ENCODE data around the gene TNFAIP8L1.
"Not testable (repeated sequence)": the region's sequence is repeated elsewhere in the genome, so short reads cannot be mapped to it uniquely, and the experiment has no call there.

Gene TNFAIP8L1

GRCh38 chr19:4638828-4639530, at the start of gene TNFAIP8L1:
TNFAIP8L1 (plus strand) TSS chr19:4639516; CDS start chr19:4651870, 12,354 bp downstream.
- DNase-seq (ENCODE audit: insufficient read length, low spot score) (peak; percentile 97), FAIRE-seq (no peak)
- 0 out of 2 replicates have a peak, but pooled peaks have one; percentile 11 for TF ChIP-seq POLR2A (IDR thresholded peaks at IDR 0.05; ENCODE audit: low read depth, low read length)

DNA sequence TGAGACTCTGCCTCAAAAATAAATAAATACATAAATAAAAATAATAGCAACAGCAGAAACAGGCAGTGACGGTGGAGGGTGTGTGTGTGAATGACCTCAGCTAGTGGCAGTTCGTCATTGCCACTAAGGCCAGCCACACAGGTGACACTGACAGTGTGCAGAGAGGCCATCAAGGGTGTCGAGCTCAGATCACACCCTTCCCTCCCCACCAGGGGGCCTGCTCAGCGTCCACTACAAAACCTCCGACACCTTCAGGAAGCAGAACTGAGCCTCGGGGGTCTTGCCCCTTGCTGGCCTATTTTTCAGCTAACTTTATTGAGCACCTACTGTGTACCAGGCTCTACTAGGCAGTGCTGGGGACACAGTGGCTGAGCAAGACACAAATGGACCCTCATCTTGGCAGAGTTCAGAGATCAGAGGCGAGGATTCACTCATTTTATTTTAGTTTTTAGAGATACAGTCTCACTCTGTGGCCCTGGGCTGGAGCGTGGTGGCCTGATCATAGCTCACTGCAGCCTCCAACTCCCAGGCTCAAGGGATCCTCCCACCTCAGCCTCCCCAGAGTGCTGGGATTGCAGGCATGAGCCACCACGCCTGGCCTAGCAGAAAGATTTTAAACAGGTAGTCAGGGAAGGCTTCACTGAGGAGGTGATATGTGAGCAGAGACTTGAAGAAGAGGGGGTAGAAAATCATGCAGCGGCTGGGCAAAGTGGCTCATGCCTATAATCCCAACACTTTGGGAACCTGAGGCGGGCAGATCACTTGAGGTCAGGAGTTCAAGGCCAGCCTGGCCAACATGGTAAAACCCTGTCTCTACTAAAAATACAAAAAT, 49.5 kb upstream of the TNFAIP8L1 start:
- TF ChIP-seq POLR2A (IDR thresholded peaks at IDR 0.05; ENCODE audit: low read depth, low read length), result no peak
- DNase-seq (ENCODE audit: insufficient read length, low spot score) (no peak), FAIRE-seq (no peak)

- DNase-seq (ENCODE audit: insufficient read length, low spot score) (no peak), FAIRE-seq (no peak)
- no peak for TF ChIP-seq POLR2A (IDR thresholded peaks at IDR 0.05; ENCODE audit: low read depth, low read length)
Observed at GRCh38 chr19:4590559-4590958, 48.8 kb upstream of the TNFAIP8L1 start.

- TF ChIP-seq POLR2A (IDR thresholded peaks at IDR 0.05; ENCODE audit: low read depth, low read length), result no peak
- FAIRE-seq, result no peak
- DNase-seq (ENCODE audit: insufficient read length, low spot score), result no peak
Observed at GRCh38 chr19:4591320-4591719, 48.0 kb upstream of the TNFAIP8L1 start.

- TF ChIP-seq POLR2A (IDR thresholded peaks at IDR 0.05; ENCODE audit: low read depth, low read length), result no peak
- FAIRE-seq (no peak), DNase-seq (ENCODE audit: insufficient read length, low spot score) (no peak)
Observed at GRCh38 chr19:4592445-4592844, 46.9 kb upstream of the TNFAIP8L1 start.

- no peak for TF ChIP-seq POLR2A (IDR thresholded peaks at IDR 0.05; ENCODE audit: low read depth, low read length)
- DNase-seq (ENCODE audit: insufficient read length, low spot score), result no peak
- FAIRE-seq, result no peak
Observed at GRCh38 chr19:4593409-4593851, 45.9 kb upstream of the TNFAIP8L1 start.

GRCh38 chr19:4594201-4594600, 45.1 kb upstream of the TNFAIP8L1 start:
- TF ChIP-seq POLR2A (IDR thresholded peaks at IDR 0.05; ENCODE audit: low read depth, low read length), result no peak
- FAIRE-seq (no peak), DNase-seq (ENCODE audit: insufficient read length, low spot score) (no peak)

DNA sequence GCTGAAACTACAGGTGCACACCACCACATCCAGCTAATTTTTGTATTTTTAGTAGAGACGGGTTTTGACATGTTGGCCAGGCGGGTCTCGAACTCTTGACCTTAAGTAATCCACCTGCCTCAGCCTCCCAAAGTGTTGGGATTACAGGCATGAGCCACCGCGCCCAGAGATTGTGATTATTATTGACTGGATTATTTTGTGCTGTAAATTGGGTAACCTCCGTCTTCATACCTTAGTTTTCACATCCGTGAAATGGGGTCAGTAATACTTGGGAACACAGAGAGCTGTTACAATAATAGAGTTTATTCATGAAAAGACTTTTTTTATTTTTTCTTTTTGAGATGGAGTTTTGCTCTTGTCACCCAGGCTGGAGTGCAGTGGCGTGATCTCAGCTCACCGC, 44.2 kb upstream of the TNFAIP8L1 start:
- DNase-seq (ENCODE audit: insufficient read length, low spot score); FAIRE-seq: not testable (repeated sequence)

GRCh38 chr19:4596033-4596904, 43.0 kb upstream of the TNFAIP8L1 start:
- FAIRE-seq (no peak), DNase-seq (ENCODE audit: insufficient read length, low spot score) (no peak)
- no peak for TF ChIP-seq POLR2A (IDR thresholded peaks at IDR 0.05; ENCODE audit: low read depth, low read length)

DNA sequence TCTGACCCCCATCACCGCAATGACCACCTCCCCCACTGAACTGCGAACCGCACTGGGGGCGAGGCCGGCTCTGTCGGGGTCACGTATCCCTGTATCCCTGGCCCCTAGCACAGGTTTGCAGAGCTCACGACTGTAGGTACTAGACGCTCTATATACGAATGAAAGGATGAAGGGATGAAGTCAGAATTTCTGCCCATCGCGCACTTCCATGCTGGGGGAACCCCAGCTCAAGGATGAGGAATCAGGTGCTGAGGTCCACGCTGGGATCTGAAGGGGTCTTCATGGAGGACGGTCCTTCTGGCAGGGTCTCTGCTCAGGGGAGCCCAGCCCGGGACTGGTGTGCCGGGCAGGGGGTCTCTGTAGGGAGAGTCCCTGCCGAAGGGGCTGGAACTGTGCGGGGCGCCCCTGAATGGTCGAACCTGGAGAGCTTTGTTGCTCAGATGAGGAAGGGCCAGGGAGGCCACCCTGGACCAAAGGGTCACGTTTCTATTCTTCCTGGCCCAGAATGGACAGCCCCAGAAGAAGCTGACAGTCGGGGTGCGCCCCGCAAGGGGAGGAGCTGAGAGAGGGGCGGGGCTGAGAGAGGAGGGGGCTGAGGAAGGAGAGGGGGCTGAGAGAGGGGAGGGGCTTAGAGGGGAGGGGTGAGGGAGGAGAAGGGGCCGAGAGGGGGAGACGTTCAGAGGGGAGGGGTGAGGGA, 41.9 kb upstream of the TNFAIP8L1 start:
- TF ChIP-seq POLR2A (IDR thresholded peaks at IDR 0.05; ENCODE audit: low read depth, low read length), result no peak
- no peak for FAIRE-seq
- no peak for DNase-seq (ENCODE audit: insufficient read length, low spot score)

GRCh38 chr19:4597975-4598671, 41.2 kb upstream of the TNFAIP8L1 start:
- DNase-seq (ENCODE audit: insufficient read length, low spot score) (peak; percentile 85), FAIRE-seq (no peak)
- TF ChIP-seq POLR2A (IDR thresholded peaks at IDR 0.05; ENCODE audit: low read depth, low read length), result no peak

GRCh38 chr19:4598712-4599111, 40.6 kb upstream of the TNFAIP8L1 start:
- FAIRE-seq, result no peak
- TF ChIP-seq POLR2A (IDR thresholded peaks at IDR 0.05; ENCODE audit: low read depth, low read length), result no peak
- no peak for DNase-seq (ENCODE audit: insufficient read length, low spot score)

DNA sequence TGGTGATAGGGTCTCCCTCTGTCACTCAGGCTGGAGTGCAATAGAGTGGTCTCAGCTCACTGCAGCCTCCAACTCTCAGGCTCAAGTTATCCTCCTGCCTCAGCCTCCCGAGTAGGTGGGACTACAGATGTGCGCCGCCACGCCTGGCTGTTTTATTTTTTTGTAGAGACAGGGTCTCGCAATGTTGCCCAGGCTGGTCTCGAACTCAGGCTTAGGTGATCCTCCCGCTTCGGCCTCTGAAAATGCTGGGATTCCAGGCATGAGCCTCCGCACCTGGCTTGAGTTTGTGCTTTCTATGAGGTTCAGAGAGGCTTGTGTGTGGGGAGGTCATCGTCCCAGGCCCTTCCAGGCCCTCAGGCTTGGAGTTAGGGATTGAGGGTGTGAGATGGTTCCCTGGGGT, 39.2 kb upstream of the TNFAIP8L1 start:
- FAIRE-seq (no peak), DNase-seq (ENCODE audit: insufficient read length, low spot score) (no peak)
- TF ChIP-seq POLR2A (IDR thresholded peaks at IDR 0.05; ENCODE audit: low read depth, low read length), result no peak

Measured in H54 (cell line).